ENCODE results near the gene SOCS1.

The SOCS1 gene

GRCh38 chr16:11242658-11243057, 13.3 kb downstream of the SOCS1 start:
- no peak for DNase-seq

- no peak for DNase-seq
Measured at GRCh38 chr16:11241480-11242204, 14.4 kb downstream of the SOCS1 start.

GRCh38 chr16:11240636-11241473, 15.1 kb downstream of the SOCS1 start:
- DNase-seq = no peak

GRCh38 chr16:11239644-11240632, 16.1 kb downstream of the SOCS1 start:
- no peak for DNase-seq

- no peak for DNase-seq
Measured at GRCh38 chr16:11238272-11239202, 17.5 kb downstream of the SOCS1 start.

GRCh38 chr16:11236461-11237254, 19.3 kb downstream of the SOCS1 start:
- no peak for DNase-seq

- DNase-seq = no peak
Measured at GRCh38 chr16:11235703-11235991, 20.4 kb downstream of the SOCS1 start.

- DNase-seq = no peak
Measured at GRCh38 chr16:11234884-11235702, 20.9 kb downstream of the SOCS1 start.

- DNase-seq = no peak
Measured at GRCh38 chr16:11233727-11234376, 22.2 kb downstream of the SOCS1 start.

- peak; percentile 49 for DNase-seq
Measured at GRCh38 chr16:11232852-11233726, 22.9 kb downstream of the SOCS1 start.

GRCh38 chr16:11232302-11232851, 23.6 kb downstream of the SOCS1 start:
- no peak for DNase-seq

GRCh38 chr16:11231367-11231970, 24.5 kb downstream of the SOCS1 start:
- DNase-seq = no peak

GRCh38 chr16:11229906-11230305, 26.1 kb downstream of the SOCS1 start:
- DNase-seq = no peak

- DNase-seq = no peak
Measured at GRCh38 chr16:11229432-11229831, 26.6 kb downstream of the SOCS1 start.

- DNase-seq = no peak
Measured at GRCh38 chr16:11225677-11226549, 30.1 kb downstream of the SOCS1 start.

GRCh38 chr16:11224894-11225676, 30.9 kb downstream of the SOCS1 start:
- peak; percentile 53 for DNase-seq

Data from femur (tissue), 1 donor.